ENCODE measurements around the gene NBEAL1.

DNA sequence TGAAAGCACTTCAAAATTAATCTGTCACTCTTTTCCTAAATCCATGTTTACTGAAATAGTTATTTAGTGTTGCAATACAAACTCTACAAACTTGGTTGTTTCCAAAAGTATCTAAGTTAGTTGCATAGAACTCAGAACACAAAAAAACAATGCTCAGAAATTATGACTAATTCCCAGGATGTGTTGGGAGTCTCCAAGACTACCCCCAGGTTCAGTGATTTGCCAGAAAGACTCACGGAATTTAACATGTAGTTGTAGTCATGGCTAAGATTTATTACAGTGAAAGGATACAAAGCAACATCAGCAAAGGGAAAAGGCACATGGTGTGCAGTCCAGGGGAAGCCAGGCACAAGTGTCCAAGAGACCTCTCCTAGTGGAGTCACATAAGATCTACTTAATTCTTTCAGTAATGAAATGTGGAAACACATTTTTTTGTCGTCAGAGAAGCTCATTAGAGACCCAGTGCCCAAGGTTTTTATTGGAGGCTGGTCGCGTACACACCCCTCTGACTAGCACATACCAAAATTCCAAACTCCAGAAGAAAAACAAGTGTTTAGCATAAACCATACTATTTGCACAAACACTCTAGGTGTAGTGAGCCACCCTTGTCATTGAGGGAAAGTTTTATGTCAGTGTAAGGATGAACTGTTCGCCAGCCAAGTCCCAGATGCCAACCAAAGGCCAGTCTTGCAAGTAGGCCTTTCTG, 180.8 kb downstream of the NBEAL1 start:
- TF ChIP-seq, protein P1, sequence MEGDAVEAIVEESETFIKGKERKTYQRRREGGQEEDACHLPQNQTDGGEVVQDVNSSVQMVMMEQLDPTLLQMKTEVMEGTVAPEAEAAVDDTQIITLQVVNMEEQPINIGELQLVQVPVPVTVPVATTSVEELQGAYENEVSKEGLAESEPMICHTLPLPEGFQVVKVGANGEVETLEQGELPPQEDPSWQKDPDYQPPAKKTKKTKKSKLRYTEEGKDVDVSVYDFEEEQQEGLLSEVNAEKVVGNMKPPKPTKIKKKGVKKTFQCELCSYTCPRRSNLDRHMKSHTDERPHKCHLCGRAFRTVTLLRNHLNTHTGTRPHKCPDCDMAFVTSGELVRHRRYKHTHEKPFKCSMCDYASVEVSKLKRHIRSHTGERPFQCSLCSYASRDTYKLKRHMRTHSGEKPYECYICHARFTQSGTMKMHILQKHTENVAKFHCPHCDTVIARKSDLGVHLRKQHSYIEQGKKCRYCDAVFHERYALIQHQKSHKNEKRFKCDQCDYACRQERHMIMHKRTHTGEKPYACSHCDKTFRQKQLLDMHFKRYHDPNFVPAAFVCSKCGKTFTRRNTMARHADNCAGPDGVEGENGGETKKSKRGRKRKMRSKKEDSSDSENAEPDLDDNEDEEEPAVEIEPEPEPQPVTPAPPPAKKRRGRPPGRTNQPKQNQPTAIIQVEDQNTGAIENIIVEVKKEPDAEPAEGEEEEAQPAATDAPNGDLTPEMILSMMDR (IDR thresholded peaks at IDR 0.05; ENCODE audit: borderline replicate concordance, extremely low read depth, low read length, poor library complexity, severe bottlenecking), result no peak
- no peak for TF ChIP-seq EZH2 (IDR thresholded peaks at IDR 0.05; ENCODE audit: borderline replicate concordance, low read depth, low read length, severe bottlenecking)
